Gastroesophageal sphincter (tissue), 4 donors: ENCODE results near the gene DOCK10. TPM values are rescaled to one million over a fixed set of nuclear protein-coding genes. Genes with fewer than 3 reads are reported as not detected.

Source experiments
- ATAC-seq: fragments of 150-250 bp; one replicate; pipeline ENCODE4 v1.9.1; 2016; ENCODE audit warnings: mild to moderate bottlenecking, moderate library complexity
- H3K27ac ChIP-seq, 4 donors: fragments of 200-600 bp; sonication (generic) in 3 of 4; 1 replicate in 3 of 4; 2 replicates in 1 of 4; pipeline ENCODE4 v1.5.1; 2016 to 2019
- H3K27me3 ChIP-seq: fragments of 200-600 bp; sonication (generic); one replicate; pipeline ENCODE4 v1.5.1; 2019
- H3K36me3 ChIP-seq, 2 donors: fragments of 200-600 bp; sonication (generic); one replicate each; pipeline ENCODE4 v1.5.1; 2019; ENCODE audit warnings: control low read depth in 1 of 2
- H3K4me1 ChIP-seq, 3 donors: fragments of 200-600 bp; sonication (generic); 1 replicate in 2 of 3; 2 replicates in 1 of 3; pipeline ENCODE4 v1.5.1; 2016 to 2019; ENCODE audit warnings: control low read depth in 2 of 3
- H3K4me3 ChIP-seq, 2 donors: fragments of 200-600 bp; sonication (generic); one replicate each; pipeline ENCODE4 v1.5.1; 2019; ENCODE audit warnings: mild to moderate bottlenecking in 1 of 2, moderate library complexity in 1 of 2
- H3K9me3 ChIP-seq, 3 donors: fragments of 200-600 bp; sonication (generic); one replicate each; pipeline ENCODE4 v1.5.1; 2017 to 2019; ENCODE audit warnings: control low read depth in 2 of 3
- CTCF ChIP-seq, 4 experiments: fragments of 200-600 bp in 2 of 4; fragments of 450-650 bp in 2 of 4; sonication (generic) in 1 of 4; IDR thresholded peaks; one replicate each; pipeline ENCODE4 v1.5.1; 2017 to 2019; ENCODE audit warnings: antibody characterized with exemption in 4 of 4, mild to moderate bottlenecking in 2 of 4, moderate library complexity in 2 of 4
- EP300 ChIP-seq: sonication (generic); formaldehyde crosslinking; IDR thresholded peaks from one replicate; pipeline ENCODE4 v1.6.1; 2017; ENCODE audit warnings: antibody characterized with exemption, mild to moderate bottlenecking
- POLR2A ChIP-seq, 2 donors: fragments of 450-650 bp; IDR thresholded peaks; one replicate each; pipeline ENCODE4 v1.6.1; 2017; ENCODE audit warnings: antibody characterized with exemption in 2 of 2, mild to moderate bottlenecking in 2 of 2, moderate library complexity in 1 of 2
- POLR2AphosphoS5 ChIP-seq: sonication (generic); formaldehyde crosslinking; IDR thresholded peaks from one replicate; pipeline ENCODE4 v1.6.1; 2017; ENCODE audit warnings: antibody characterized with exemption
- WGBS, 2 donors: methylation state at CpG; one replicate each; pipeline ENCODE4 v1.1.5; 2018; ENCODE audit warnings: low coverage in 1 of 2; 5-methylcytosine and 5-hydroxymethylcytosine counted together
- total RNA-seq, 4 donors: library from RNA; depleted of rRNA; stranded (reverse); fragments of >200 nt; gene quantifications; one replicate each; pipeline ENCODE4 v1.1.0, GENCODE V29; 2016

The DOCK10 gene
- total RNA-seq, 4 donors from 2014 or later = 3.6 to 12.6 (median 7.3) TPM

- H3K27me3 ChIP-seq = no peaks in the 10 kb centered on the region
- ATAC-seq = no peak
- TF ChIP-seq POLR2A (IDR thresholded peaks at IDR 0.05) (no peak), CTCF (IDR thresholded peaks at IDR 0.05) (no peak), EP300 (no peak), POLR2AphosphoS5 (no peak)
- H3K9me3 ChIP-seq = no peaks in the 10 kb centered on the region
- H3K27ac ChIP-seq = no peak overlapping the region
- 72 to 89% methylated on average over 3 of the region's 3 CpGs for WGBS, 2 donors
- no peaks in the 10 kb centered on the region for H3K4me1 ChIP-seq
- no peak overlapping the region for H3K4me3 ChIP-seq
- no peaks in the 10 kb centered on the region for H3K36me3 ChIP-seq
These were observed 22.0 kb downstream of the DOCK10 start for GRCh38 chr2:225020168-225020849.

GRCh38 chr2:225019105-225019504 is 23.2 kb downstream of the DOCK10 start:
- Histone ChIP-seq H3K27me3 (no peaks in the 10 kb centered on the region), H3K36me3 (no peaks in the 10 kb centered on the region), H3K9me3 (no peaks in the 10 kb centered on the region), H3K4me1 (no peaks in the 10 kb centered on the region), H3K4me3 (no peak overlapping the region), H3K27ac (no peak overlapping the region)
- TF ChIP-seq POLR2AphosphoS5 (no peak), EP300 (no peak), CTCF (IDR thresholded peaks at IDR 0.05) (no peak), POLR2A (IDR thresholded peaks at IDR 0.05) (no peak)
- ATAC-seq = no peak
- WGBS, 2 donors = 91 to 95% methylated on average over 4 of the region's 4 CpGs

GRCh38 chr2:225017713-225018112 is 24.6 kb downstream of the DOCK10 start:
- ATAC-seq = no peak
- H3K4me3 ChIP-seq = no peak overlapping the region
- no peaks in the 10 kb centered on the region for H3K27me3 ChIP-seq
- TF ChIP-seq POLR2A (IDR thresholded peaks at IDR 0.05) (no peak), EP300 (no peak), CTCF (IDR thresholded peaks at IDR 0.05) (no peak), POLR2AphosphoS5 (no peak)
- no peaks in the 10 kb centered on the region for H3K4me1 ChIP-seq
- no peaks in the 10 kb centered on the region for H3K9me3 ChIP-seq
- H3K27ac ChIP-seq = no peak overlapping the region
- WGBS, 2 donors = 62 to 71% methylated on average over 3 of the region's 3 CpGs
- no peaks in the 10 kb centered on the region for H3K36me3 ChIP-seq

- no peak for ATAC-seq
- 92 to 95% methylated on average over 2 of the region's 2 CpGs for WGBS, 2 donors
- no peaks in the 10 kb centered on the region for H3K36me3 ChIP-seq
- no peaks in the 10 kb centered on the region for H3K4me1 ChIP-seq
- no peaks in the 10 kb centered on the region for H3K9me3 ChIP-seq
- H3K4me3 ChIP-seq = no peak overlapping the region
- TF ChIP-seq POLR2AphosphoS5 (no peak), EP300 (no peak), POLR2A (IDR thresholded peaks at IDR 0.05) (no peak), CTCF (IDR thresholded peaks at IDR 0.05) (no peak)
- H3K27me3 ChIP-seq = no peaks in the 10 kb centered on the region
- no peak overlapping the region for H3K27ac ChIP-seq
These were observed 25.1 kb downstream of the DOCK10 start for GRCh38 chr2:225017098-225017685.
